Choroid plexus epithelial cell (primary cell): ENCODE results near the gene RETREG1.
"Not testable (repeated sequence)": the region's sequence is repeated elsewhere in the genome, so short reads cannot be mapped to it uniquely, and the experiment has no call there.

ENCODE experiments used
- DNase-seq: peaks from one replicate; pipeline ENCODE4 v3.0.0-alpha.2; 2010; ENCODE audit warnings: low read depth
- H3K4me3 ChIP-seq: 2 replicates; pipeline ENCODE4 v1.5.1; 2011; ENCODE audit warnings: low read depth, mild to moderate bottlenecking, control low read depth, low read length, moderate library complexity
- TF ChIP-seq, protein P1 (sequence below): conservative IDR thresholded peaks from 2 replicates; pipeline ENCODE4 v1.5.1; 2011; ENCODE audit warnings: low read depth, mild to moderate bottlenecking, control low read depth, inconsistent platforms, low read length, moderate library complexity

The RETREG1 gene

DNA sequence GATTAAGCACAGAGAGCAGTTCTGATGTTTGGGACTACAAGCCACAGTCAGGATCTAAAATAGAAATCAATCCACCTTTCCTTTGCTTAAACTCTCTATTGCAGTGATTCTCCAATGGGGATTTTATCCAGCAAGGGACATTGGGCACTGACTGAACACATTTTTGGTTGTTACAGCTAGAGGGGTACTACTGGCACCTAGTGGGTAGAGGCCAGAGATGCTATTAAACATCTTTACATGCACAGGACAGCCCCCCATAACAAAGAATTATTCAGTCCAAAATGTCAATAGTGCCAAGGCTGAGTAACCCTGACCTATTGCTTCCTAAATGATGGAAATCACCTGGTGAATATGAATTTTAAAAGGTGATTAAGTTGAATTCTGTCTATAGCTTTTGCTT is 163.2 kb downstream of the RETREG1 start:
- H3K4me3 ChIP-seq, result no peak overlapping the region
- no peak for DNase-seq
- TF ChIP-seq, protein P1, sequence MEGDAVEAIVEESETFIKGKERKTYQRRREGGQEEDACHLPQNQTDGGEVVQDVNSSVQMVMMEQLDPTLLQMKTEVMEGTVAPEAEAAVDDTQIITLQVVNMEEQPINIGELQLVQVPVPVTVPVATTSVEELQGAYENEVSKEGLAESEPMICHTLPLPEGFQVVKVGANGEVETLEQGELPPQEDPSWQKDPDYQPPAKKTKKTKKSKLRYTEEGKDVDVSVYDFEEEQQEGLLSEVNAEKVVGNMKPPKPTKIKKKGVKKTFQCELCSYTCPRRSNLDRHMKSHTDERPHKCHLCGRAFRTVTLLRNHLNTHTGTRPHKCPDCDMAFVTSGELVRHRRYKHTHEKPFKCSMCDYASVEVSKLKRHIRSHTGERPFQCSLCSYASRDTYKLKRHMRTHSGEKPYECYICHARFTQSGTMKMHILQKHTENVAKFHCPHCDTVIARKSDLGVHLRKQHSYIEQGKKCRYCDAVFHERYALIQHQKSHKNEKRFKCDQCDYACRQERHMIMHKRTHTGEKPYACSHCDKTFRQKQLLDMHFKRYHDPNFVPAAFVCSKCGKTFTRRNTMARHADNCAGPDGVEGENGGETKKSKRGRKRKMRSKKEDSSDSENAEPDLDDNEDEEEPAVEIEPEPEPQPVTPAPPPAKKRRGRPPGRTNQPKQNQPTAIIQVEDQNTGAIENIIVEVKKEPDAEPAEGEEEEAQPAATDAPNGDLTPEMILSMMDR, result peak; percentile 7

DNA sequence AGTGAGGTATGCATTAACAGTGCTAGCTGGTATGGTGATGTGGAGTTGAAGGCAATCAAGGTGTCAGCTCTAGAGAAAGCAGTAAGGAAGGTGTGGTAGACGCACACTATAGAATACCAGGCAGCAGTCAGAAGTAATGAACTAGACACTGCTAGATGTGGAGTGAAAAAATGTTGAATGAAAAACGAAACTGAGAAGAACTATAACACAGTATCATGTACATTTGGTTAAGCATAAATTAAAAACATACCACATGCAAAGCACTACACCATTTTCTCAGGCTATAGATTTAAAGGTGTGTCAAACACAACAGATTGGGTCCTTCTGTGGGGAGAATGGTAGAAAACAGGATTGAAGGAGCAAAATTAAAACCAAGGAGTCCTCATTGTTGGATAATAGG is 166.6 kb downstream of the RETREG1 start:
- H3K4me3 ChIP-seq, result no peak overlapping the region
- TF ChIP-seq, protein P1, result no peak
- no peak for DNase-seq

- TF ChIP-seq, protein P1, result no peak
- H3K4me3 ChIP-seq, result no peak overlapping the region
- DNase-seq, result no peak
Measured at GRCh38 chr5:16446993-16447392, 169.8 kb downstream of the RETREG1 start.

DNA sequence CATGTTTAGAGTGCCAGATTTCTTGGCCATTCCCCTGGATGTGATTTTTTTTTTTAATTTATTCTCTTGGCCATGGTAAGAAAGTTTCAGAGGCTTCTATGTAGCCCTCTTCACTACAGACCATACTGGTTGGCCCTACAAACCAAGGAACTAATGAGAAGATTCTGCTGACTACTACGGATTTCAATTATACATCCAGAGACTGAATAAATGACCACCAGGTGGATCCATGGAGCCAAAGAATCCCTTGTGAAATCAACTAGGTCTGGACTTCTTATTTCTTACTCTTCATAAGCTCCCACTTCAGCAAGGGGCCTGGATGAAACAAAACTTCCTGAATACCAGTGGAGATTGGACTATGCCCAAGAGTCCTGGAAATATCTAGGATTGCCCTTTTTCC is 178.8 kb downstream of the RETREG1 start:
- no peak overlapping the region for H3K4me3 ChIP-seq
- peak; percentile 52 for DNase-seq
- TF ChIP-seq, protein P1, result peak; percentile 55

DNA sequence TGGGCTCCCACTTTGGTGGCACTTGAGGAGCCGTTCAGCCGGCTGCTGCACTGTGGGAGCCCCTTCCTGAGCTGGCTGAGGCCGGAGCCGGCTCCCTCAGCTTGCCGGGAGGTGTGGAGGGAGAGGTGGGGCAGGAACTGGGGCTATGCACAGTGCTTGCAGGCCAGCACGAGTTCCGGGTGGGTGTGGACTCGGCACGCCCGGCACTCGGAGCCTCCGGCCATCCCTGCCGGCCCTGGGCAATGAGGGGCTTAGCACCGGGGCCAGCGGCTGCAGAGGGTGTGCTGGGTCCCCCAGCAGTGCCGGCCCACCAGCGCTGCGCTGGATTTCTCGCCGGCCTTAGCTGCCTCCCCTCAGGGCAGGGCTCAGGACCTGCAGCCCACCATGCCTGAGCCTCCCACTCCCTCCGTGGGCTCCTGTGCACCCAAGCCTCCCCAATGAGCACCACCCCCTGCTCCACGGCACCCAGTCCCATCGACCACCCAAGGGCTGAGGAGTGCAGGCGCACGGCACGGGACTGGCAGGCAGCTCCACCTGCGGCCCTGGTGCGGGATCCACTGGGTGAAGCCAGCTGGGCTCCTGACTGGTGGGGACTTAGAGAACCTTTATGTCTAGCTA is 180.6 kb downstream of the RETREG1 start:
- H3K4me3 ChIP-seq, DNase-seq: not testable (repeated sequence)

DNA sequence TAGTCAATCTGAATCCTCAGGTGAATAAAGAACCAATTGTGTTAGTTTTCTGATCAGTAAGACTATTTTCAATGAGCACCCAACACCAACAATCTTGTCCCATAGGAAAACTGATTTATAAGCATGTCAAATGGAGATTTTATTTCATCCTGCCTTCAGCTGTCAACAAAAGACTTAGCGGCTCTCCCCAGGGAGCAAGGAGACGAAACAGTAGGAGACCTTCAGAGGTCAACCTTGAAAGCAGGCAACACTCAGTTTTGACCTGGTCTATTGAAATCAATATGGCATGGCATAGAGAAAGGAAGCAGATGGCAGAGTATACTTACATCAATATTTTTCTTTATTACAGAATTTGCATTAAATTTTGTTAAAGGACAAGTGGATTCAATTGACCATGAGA is 185.3 kb downstream of the RETREG1 start:
- no peak for DNase-seq
- H3K4me3 ChIP-seq, result no peak overlapping the region
- TF ChIP-seq, protein P1, result no peak

DNA sequence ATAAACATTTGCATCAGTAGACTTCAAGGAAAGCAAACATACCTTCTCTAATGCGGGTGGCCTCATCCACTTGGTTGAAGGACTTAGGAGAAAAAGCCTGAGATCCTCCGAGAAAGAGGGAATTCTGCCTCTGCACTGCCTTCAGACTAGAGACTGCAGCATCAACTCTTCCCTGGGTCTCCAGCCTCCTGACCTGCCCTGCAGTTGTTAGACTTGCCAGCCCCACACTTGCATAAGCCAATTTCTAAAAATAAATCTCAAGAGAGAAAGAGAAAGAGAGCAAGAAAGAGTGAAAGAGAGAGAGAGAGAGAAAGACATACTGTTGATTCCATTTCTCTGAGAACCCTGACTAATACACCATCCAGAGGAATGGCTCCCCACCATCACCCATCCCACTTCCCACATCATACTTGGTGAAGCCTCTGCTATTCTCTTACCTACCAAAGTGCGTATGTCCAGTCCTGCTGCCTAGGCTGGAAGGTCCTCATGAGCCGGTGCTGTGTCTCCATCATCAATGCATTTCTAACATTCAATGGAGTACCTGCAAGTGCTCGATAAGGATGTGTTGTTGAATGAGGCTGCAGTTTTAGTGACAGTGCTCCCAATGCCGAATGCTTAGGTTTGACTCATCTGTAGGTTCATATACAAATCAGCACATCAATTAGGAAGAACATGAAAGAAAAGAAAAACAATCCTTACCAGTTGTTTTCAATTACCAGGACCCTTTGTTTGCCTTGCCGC is 186.3 kb downstream of the RETREG1 start:
- DNase-seq, result no peak
- H3K4me3 ChIP-seq, result no peak overlapping the region
- TF ChIP-seq, protein P1, result no peak
